Keratinocyte (primary cell): ENCODE measurements around the gene SCFD2. TPM values are rescaled to one million over a fixed set of nuclear protein-coding genes. Genes with fewer than 3 reads are reported as not detected.

Source experiments
- DNase-seq: peaks from one replicate; pipeline ENCODE4 v3.0.0-alpha.2; 2011; ENCODE audit warnings: low read depth, missing footprints, low spot score
- FAIRE-seq: peaks from 2 replicates; lab custom pipeline; 2011; peaks lifted over from hg19 to GRCh38; lab: Jason Lieb, UNC
- H2AFZ ChIP-seq: 2 replicates; pipeline ENCODE4 v1.6.0; 2012; ENCODE audit warnings: low read length, control low read depth, inconsistent platforms; ENCODE audit not compliant: control insufficient read depth
- H3K27ac ChIP-seq: 2 replicates; pipeline ENCODE4 v1.5.1; 2011; ENCODE audit warnings: low read length; ENCODE audit not compliant: control insufficient read depth, insufficient read depth
- H3K27me3 ChIP-seq: 3 replicates; pipeline ENCODE4 v1.6.0; 2011; ENCODE audit warnings: low read length; ENCODE audit not compliant: control insufficient read depth, insufficient read depth; ENCODE audit errors: extremely low read depth
- H3K36me3 ChIP-seq, 2 experiments: 2 replicates in 1 of 2; 3 replicates in 1 of 2; pipeline ENCODE4 v1.5.1; 2011; ENCODE audit warnings: low read length in 2 of 2, mild to moderate bottlenecking in 1 of 2; ENCODE audit not compliant: control insufficient read depth in 2 of 2, insufficient read depth in 2 of 2; ENCODE audit errors: extremely low read depth in 1 of 2
- H3K4me1 ChIP-seq: 3 replicates; pipeline ENCODE4 v1.5.1; 2011; ENCODE audit warnings: low read length; ENCODE audit not compliant: control insufficient read depth, insufficient read depth; ENCODE audit errors: extremely low read depth
- H3K4me2 ChIP-seq: 3 replicates; pipeline ENCODE4 v1.6.0; 2011; ENCODE audit warnings: low read depth, low read length; ENCODE audit not compliant: control insufficient read depth, insufficient read depth; ENCODE audit errors: extremely low read depth
- H3K4me3 ChIP-seq, 3 experiments: fragments of 200-600 bp in 1 of 3; sonication (generic) in 1 of 3; 2 replicates in 2 of 3; 3 replicates in 1 of 3; pipeline ENCODE4 v1.5.1; 2011 to 2016; ENCODE audit warnings: low read length in 3 of 3, mild to moderate bottlenecking in 3 of 3, control low read depth in 2 of 3, inconsistent platforms in 1 of 3, low read depth in 1 of 3, mixed read lengths in 1 of 3, mixed run types in 1 of 3, moderate library complexity in 1 of 3; ENCODE audit not compliant: control insufficient read depth in 2 of 3, insufficient read depth in 2 of 3; ENCODE audit errors: extremely low read depth in 1 of 3
- H3K79me2 ChIP-seq: 2 replicates; pipeline ENCODE4 v1.6.0; 2012; ENCODE audit warnings: low read length; ENCODE audit not compliant: control insufficient read depth, insufficient read depth
- H3K9ac ChIP-seq: 3 replicates; pipeline ENCODE4 v1.6.0; 2011; ENCODE audit warnings: low read length; ENCODE audit not compliant: control insufficient read depth, insufficient read depth; ENCODE audit errors: extremely low read depth
- H3K9me1 ChIP-seq: 3 replicates; pipeline ENCODE4 v1.6.0; 2011; ENCODE audit warnings: low read length; ENCODE audit not compliant: control insufficient read depth, insufficient read depth; ENCODE audit errors: extremely low read depth
- H3K9me3 ChIP-seq: 2 replicates; pipeline ENCODE4 v1.5.1; 2012; ENCODE audit warnings: low read depth, low read length; ENCODE audit not compliant: control insufficient read depth
- H4K20me1 ChIP-seq: 3 replicates; pipeline ENCODE4 v1.6.0; 2011; ENCODE audit warnings: low read length; ENCODE audit not compliant: control insufficient read depth, insufficient read depth; ENCODE audit errors: extremely low read depth
- EZH2 ChIP-seq: IDR thresholded peaks from one replicate; pipeline ENCODE4 v1.6.1; 2012; ENCODE audit warnings: inconsistent platforms, mild to moderate bottlenecking, low read length, moderate library complexity
- dilution Hi-C: fragments of 300-500 bp; cut with MboI; formaldehyde crosslinking; loops from one replicate; pipeline ENCODE4 v1.7.0; 2020; ENCODE audit warnings: low sequenced_read_pairs; ENCODE audit not compliant: extremely low pct_ligation_motif_present
- polyA plus RNA-seq, 5 experiments: library from polyadenylated mRNA; depleted of rRNA in 3 of 5; stranded (reverse) in 3 of 5; stranded (forward) in 1 of 5; unstranded in 1 of 5; fragments of >200 nt; gene quantifications; 1 replicate in 1 of 5; 2 replicates in 3 of 5; 3 replicates in 1 of 5; pipeline versions ENCODE4 v1.2.1 to v1.2.3, GENCODE V29; 2011 to 2012; ENCODE audit warnings: missing spikeins in 2 of 5, low read depth in 1 of 5, low replicate concordance in 1 of 5
- TF ChIP-seq, protein P1 (sequence below), 3 experiments: IDR thresholded peaks in 1 of 3; conservative IDR thresholded peaks in 1 of 3; optimal IDR thresholded peaks in 1 of 3; 2 replicates in 2 of 3; 3 replicates in 1 of 3; pipeline versions ENCODE3 to v1.5.1; 2011; ENCODE audit warnings: low read length in 3 of 3, mild to moderate bottlenecking in 3 of 3, moderate library complexity in 2 of 3, control low read depth in 1 of 3, inconsistent platforms in 1 of 3; ENCODE audit not compliant: insufficient read depth in 2 of 3; ENCODE audit errors: extremely low read depth in 1 of 3

Gene SCFD2
- polyA plus RNA-seq, 1 donor (not counting 4 experiments of a cell fraction or from before 2014, with no cell fraction given): 13.9 TPM

DNA sequence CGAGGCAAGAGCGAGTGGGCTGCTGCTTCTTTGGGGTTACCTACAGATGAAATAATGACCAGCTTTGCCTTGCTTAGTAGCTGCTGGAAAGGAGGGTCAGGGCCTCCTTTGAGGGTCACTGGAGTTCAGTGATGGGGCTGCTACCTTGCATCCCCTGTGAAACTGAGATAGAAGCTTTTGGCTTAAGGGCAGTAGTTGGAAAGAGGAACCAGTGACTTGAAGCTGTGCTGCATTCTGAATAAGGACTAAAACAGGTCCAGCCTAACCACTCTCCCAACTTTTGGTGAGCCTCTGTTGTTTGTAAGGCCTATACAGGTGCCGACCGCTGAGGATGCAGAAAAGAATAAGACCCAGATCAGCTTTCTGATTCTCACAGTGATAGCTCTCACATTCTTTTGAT, 462.6 kb downstream of the SCFD2 start:
- no peak overlapping the region for H2AFZ ChIP-seq
- H3K36me3 ChIP-seq: no peaks in the 10 kb centered on the region
- no peak for TF ChIP-seq EZH2
- TF ChIP-seq, protein P1, sequence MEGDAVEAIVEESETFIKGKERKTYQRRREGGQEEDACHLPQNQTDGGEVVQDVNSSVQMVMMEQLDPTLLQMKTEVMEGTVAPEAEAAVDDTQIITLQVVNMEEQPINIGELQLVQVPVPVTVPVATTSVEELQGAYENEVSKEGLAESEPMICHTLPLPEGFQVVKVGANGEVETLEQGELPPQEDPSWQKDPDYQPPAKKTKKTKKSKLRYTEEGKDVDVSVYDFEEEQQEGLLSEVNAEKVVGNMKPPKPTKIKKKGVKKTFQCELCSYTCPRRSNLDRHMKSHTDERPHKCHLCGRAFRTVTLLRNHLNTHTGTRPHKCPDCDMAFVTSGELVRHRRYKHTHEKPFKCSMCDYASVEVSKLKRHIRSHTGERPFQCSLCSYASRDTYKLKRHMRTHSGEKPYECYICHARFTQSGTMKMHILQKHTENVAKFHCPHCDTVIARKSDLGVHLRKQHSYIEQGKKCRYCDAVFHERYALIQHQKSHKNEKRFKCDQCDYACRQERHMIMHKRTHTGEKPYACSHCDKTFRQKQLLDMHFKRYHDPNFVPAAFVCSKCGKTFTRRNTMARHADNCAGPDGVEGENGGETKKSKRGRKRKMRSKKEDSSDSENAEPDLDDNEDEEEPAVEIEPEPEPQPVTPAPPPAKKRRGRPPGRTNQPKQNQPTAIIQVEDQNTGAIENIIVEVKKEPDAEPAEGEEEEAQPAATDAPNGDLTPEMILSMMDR (optimal IDR thresholded peaks at IDR 0.05 in 1 of 3, IDR thresholded peaks at IDR 0.05 in 1 of 3, conservative IDR thresholded peaks at IDR 0.05 in 1 of 3; ENCODE audit: extremely low read depth in 1 of 3, insufficient read depth in 2 of 3, low read length in 3 of 3): no peak
- H3K9ac ChIP-seq: no peak overlapping the region
- no peak overlapping the region for H3K4me2 ChIP-seq
- H3K4me1 ChIP-seq: no peaks in the 10 kb centered on the region
- H3K27ac ChIP-seq: no peak overlapping the region
- H3K79me2 ChIP-seq: no peaks in the 10 kb centered on the region
- no peak overlapping the region for H3K4me3 ChIP-seq
- no peak for FAIRE-seq
- no peaks in the 10 kb centered on the region for H3K27me3 ChIP-seq
- no peaks in the 10 kb centered on the region for H3K9me1 ChIP-seq
- dilution Hi-C loops: no loop called here
- no peak for DNase-seq
- H3K9me3 ChIP-seq: no peaks in the 10 kb centered on the region
- no peaks in the 10 kb centered on the region for H4K20me1 ChIP-seq

- Histone ChIP-seq H3K9me1 (no peaks in the 10 kb centered on the region), H3K27ac (no peak overlapping the region), H4K20me1 (no peaks in the 10 kb centered on the region), H3K4me3 (no peak overlapping the region), H3K79me2 (no peaks in the 10 kb centered on the region), H3K4me1 (peaks cover 9% of the 10 kb centered on the region), H3K9me3 (no peaks in the 10 kb centered on the region), H3K4me2 (no peak overlapping the region), H3K27me3 (no peaks in the 10 kb centered on the region), H3K36me3 (no peaks in the 10 kb centered on the region), H3K9ac (no peak overlapping the region), H2AFZ (no peak overlapping the region)
- DNase-seq (no peak), FAIRE-seq (no peak)
- dilution Hi-C loops: no loop called here
- TF ChIP-seq EZH2: no peak
- TF ChIP-seq, protein P1 (optimal IDR thresholded peaks at IDR 0.05 in 1 of 3, IDR thresholded peaks at IDR 0.05 in 1 of 3, conservative IDR thresholded peaks at IDR 0.05 in 1 of 3; ENCODE audit: extremely low read depth in 1 of 3, insufficient read depth in 2 of 3, low read length in 3 of 3): no peak
Observed at GRCh38 chr4:52894443-52894842, 471.4 kb downstream of the SCFD2 start.
